Pancreas (tissue), 10 donors: ENCODE results near the gene OR10P1. TPM values are rescaled to one million over a fixed set of nuclear protein-coding genes. Genes with fewer than 3 reads are reported as not detected.
"Not testable (repeated sequence)": the region's sequence is repeated elsewhere in the genome, so short reads cannot be mapped to it uniquely, and the experiment has no call there.

ENCODE experiments used
- ATAC-seq, 4 donors: fragments of 200-7000 bp; cut with Tn5 transposase; one replicate each; pipeline versions ENCODE4 v1.8.0 to v1.9.1; 2020; ENCODE audit warnings: mild to moderate bottlenecking in 4 of 4, moderate library complexity in 4 of 4
- DNase-seq, 6 donors: peaks; one replicate each; pipeline ENCODE4 v3.0.0-alpha.2; 2020
- FAIRE-seq: peaks from 2 replicates; lab custom pipeline; 2012; peaks lifted over from hg19 to GRCh38; lab: Jason Lieb, UNC
- H3K27ac ChIP-seq, 4 donors: fragments of 200-600 bp; sonication (generic); 1 replicate in 3 of 4; 2 replicates in 1 of 4; pipeline versions ENCODE4 v1.5.0 to v1.8.0; 2020
- H3K27me3 ChIP-seq, 4 donors: fragments of 200-600 bp; one replicate each; pipeline ENCODE4 v1.8.0; 2021
- H3K36me3 ChIP-seq, 3 donors: fragments of 200-600 bp; sonication (generic) in 1 of 3; one replicate each; pipeline versions ENCODE4 v1.5.0 to v1.8.0; 2020 to 2021
- H3K4me1 ChIP-seq, 3 donors: fragments of 200-600 bp; one replicate each; pipeline ENCODE4 v1.8.0; 2021
- H3K4me3 ChIP-seq, 4 donors: fragments of 200-600 bp; sonication (generic) in 2 of 4; one replicate each; pipeline versions ENCODE4 v1.5.0 to v1.8.0; 2020 to 2021
- H3K9me3 ChIP-seq, 4 donors: fragments of 200-600 bp; one replicate each; pipeline ENCODE4 v1.8.0; 2021
- WGBS, 2 donors: extraction: QIAGEN DNeasy Blood & Tissue Kit; methylation state at CpG; one replicate each; pipeline ENCODE4 v1.1.7; 2013; 5-methylcytosine and 5-hydroxymethylcytosine counted together
- intact Hi-C, 3 donors: fragments of 100-400 bp; cut with DNase I; formaldehyde crosslinking; loops; one replicate each; pipeline versions ENCODE4 v1.11.1 to v1.14.2; 2022
- polyA plus RNA-seq, 2 donors: library from polyadenylated mRNA; stranded (reverse); fragments of 200-250 nt; gene quantifications; one replicate each; pipeline ENCODE4 v1.2.3, GENCODE V29; 2013
- total RNA-seq, 6 donors: library from RNA; stranded (reverse); fragmentation: NEBNext Ultra II Directional in 4 of 6; extraction: Animal tissue kit (Norgen Biotek cat#: 25700) in 4 of 6; gene quantifications; one replicate each; pipeline versions ENCODE4 v1.2.1 to v1.2.4, GENCODE V29; 2021 to 2023
- TF ChIP-seq, protein P1 (sequence below), 4 donors: fragments of 200-600 bp; sonication (generic) in 3 of 4; IDR thresholded peaks; one replicate each; pipeline versions ENCODE4 v1.5.0 to v1.8.0; 2021; ENCODE audit warnings: antibody characterized with exemption in 4 of 4
- donor health status: healthy with polysubstance abuse.
- donor health status: DM: no; HTN: no; CAD: no; lungs with moderate emphysema.
- donor health status: DM: no; HTN: no; CAD: no.
- donor health status: control.
- donor health status: control.
- donor health status: Bipolar disorder and iron deficiency.
- donor health status: DM: yes; HTN: yes; CAD: no.
- donor health status: DM: no; HTN: no; CAD: no.
- donor health status: DM: no; HTN: no; CAD: no.
- donor health status: DM: yes; HTN: yes; CAD: no.

Gene OR10P1, protein sequence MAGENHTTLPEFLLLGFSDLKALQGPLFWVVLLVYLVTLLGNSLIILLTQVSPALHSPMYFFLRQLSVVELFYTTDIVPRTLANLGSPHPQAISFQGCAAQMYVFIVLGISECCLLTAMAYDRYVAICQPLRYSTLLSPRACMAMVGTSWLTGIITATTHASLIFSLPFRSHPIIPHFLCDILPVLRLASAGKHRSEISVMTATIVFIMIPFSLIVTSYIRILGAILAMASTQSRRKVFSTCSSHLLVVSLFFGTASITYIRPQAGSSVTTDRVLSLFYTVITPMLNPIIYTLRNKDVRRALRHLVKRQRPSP
- total RNA-seq (not detected), polyA plus RNA-seq (not detected)

DNA sequence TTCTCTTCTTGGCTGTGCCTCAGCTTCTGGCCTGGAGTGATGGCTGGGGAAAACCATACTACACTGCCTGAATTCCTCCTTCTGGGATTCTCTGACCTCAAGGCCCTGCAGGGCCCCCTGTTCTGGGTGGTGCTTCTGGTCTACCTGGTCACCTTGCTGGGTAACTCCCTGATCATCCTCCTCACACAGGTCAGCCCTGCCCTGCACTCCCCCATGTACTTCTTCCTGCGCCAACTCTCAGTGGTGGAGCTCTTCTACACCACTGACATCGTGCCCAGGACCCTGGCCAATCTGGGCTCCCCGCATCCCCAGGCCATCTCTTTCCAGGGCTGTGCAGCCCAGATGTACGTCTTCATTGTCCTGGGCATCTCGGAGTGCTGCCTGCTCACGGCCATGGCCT lies at the start of gene OR10P1:
OR10P1 (plus strand) TSS at position 40 of the 400 bp plus-strand sequence; CDS start at position 40, 0 bp downstream.
- no peak for ATAC-seq
- 79% methylated on average over 6 of the region's 6 CpGs for WGBS, 2 donors

DNA sequence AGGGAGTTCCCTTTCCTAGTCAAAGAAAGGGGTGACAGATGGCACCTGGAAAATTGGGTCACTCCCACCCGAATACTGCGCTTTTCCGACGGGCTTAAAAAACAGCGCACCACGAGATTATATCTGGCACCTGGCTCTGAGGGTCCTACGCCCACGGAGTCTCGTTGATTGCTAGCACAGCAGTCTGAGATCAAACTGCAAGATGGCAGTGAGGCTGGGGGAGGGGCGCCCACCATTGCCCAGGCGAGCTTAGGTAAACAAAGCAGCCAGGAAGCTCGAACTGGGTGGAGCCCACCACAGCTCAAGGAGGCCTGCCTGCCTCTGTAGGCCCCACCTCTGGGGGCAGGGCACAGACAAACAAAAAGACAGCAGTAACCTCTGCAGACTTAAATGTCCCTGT lies 46.5 kb upstream of the OR10P1 start:
- H3K9me3 ChIP-seq, H3K4me1 ChIP-seq, DNase-seq, H3K27me3 ChIP-seq, H3K27ac ChIP-seq, intact Hi-C loops, H3K36me3 ChIP-seq, ATAC-seq, FAIRE-seq, H3K4me3 ChIP-seq: not testable (repeated sequence)
- WGBS, 2 donors = 56 to 73% methylated on average over 12 of the region's 12 CpGs

More for the DNA sequence above, at the start of gene OR10P1:
- H3K9me3 ChIP-seq = no peaks in the 10 kb centered on the region
- no peak within 1 kb of the TSS for H3K4me3 ChIP-seq
- DNase-seq (no peak), FAIRE-seq (no peak)
- TF ChIP-seq, protein P1, sequence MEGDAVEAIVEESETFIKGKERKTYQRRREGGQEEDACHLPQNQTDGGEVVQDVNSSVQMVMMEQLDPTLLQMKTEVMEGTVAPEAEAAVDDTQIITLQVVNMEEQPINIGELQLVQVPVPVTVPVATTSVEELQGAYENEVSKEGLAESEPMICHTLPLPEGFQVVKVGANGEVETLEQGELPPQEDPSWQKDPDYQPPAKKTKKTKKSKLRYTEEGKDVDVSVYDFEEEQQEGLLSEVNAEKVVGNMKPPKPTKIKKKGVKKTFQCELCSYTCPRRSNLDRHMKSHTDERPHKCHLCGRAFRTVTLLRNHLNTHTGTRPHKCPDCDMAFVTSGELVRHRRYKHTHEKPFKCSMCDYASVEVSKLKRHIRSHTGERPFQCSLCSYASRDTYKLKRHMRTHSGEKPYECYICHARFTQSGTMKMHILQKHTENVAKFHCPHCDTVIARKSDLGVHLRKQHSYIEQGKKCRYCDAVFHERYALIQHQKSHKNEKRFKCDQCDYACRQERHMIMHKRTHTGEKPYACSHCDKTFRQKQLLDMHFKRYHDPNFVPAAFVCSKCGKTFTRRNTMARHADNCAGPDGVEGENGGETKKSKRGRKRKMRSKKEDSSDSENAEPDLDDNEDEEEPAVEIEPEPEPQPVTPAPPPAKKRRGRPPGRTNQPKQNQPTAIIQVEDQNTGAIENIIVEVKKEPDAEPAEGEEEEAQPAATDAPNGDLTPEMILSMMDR (IDR thresholded peaks at IDR 0.05) = no peak
- no peaks in the 10 kb centered on the region for H3K27me3 ChIP-seq
- intact Hi-C loops = no loop called here
- H3K4me1 ChIP-seq = no peaks in the 10 kb centered on the region
- no peaks in the 10 kb centered on the region for H3K36me3 ChIP-seq
- no peak within 1 kb of the TSS for H3K27ac ChIP-seq

DNA sequence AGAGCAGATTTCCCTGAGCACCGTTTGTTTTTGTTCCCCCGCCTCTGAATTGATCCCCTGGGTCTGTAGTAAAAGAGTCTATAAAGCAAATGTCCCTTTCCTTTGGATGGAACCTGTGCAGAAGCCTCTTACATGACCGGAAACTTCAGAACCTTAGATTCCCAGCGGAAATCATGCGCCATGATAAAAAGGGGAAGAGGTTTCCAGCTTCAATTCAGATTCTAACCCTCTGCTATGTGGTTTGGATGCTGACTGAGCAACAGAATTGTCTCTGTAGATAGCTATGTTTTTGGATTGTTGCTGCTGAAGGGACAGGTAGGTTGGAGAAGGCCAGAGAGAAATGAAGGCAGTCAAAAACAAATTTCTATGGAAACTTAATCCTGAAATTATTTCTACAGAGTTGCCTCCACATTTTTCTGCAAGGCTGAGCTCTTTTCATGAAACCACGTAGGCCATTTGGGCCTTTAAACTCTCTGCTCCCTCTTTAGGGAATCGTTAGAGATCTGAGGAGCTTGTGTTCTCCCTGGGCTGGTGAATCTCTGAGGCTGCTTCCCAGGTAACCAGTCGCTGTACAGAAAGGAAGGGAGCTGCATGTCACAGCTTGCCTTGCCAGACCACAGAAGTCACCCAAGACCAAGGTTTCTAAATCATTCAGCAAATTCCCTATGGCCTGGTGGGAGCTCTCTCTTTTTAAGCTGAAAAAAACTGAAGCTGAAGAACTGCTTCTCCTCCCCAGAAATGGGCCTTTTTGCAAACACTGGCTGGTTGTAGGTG lies 28.7 kb upstream of the OR10P1 start:
- Histone ChIP-seq H3K4me3 (no peak overlapping the region), H3K27me3 (no peaks in the 10 kb centered on the region), H3K4me1 (no peaks in the 10 kb centered on the region), H3K9me3 (no peaks in the 10 kb centered on the region), H3K36me3 (no peaks in the 10 kb centered on the region), H3K27ac (no peak overlapping the region)
- DNase-seq (no peak), ATAC-seq (no peak), FAIRE-seq (no peak)
- WGBS, 2 donors = 73 to 77% methylated on average over 8 of the region's 8 CpGs
- TF ChIP-seq, protein P1 (IDR thresholded peaks at IDR 0.05) = no peak
- intact Hi-C loops = no loop called here

DNA sequence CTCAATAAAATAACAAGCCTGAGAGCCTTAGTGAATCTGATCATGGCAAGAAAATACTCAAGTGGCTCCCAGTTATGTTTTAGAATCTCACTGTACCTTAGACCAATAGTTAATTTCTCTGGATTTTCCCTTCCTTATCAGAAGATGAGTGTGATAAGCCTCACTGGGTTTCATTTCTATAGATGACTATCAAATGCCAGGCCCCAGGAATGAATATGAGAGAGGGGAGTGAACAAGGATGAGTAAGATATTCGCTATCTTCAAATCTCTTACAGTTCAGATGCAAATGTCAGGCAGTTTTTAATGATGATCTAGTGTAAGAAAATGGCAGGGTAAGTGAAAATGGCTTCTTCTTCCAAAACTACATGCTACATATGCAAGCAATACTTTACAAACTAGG lies 26.1 kb upstream of the OR10P1 start:
- ATAC-seq = no peak
- Histone ChIP-seq H3K27me3 (no peaks in the 10 kb centered on the region), H3K36me3 (no peaks in the 10 kb centered on the region), H3K4me1 (no peaks in the 10 kb centered on the region), H3K4me3 (no peak overlapping the region), H3K9me3 (no peaks in the 10 kb centered on the region), H3K27ac (no peak overlapping the region)
- intact Hi-C loops = loop anchor here in 1 of 3 donors (10.0 kb wide), 2 partner anchors 166 to 416 kb away; partner anchors contain the start of gene OR6C2
- TF ChIP-seq, protein P1 (IDR thresholded peaks at IDR 0.05) = no peak
- WGBS, 2 donors = 94% methylated on average over 1 of the region's 1 CpG
- DNase-seq = no peak
- FAIRE-seq = no peak

DNA sequence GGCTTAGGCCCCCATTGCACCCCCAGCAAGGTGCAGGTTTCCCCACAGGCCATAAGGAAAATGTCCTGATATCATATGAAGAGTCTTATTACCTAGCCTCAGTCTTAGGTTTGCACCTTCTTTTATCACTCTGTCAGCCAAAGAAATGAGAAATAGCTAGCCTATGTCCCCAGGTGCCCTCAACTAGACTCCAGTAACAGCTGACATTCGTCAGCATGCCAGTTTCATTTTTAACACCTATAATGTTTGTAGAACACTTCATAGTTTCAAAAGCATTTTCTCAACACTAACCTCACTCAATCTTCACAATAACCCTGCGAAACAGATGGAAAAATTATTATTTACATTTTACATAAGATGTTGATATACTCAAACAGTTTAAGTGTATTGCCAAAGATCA lies 24.0 kb upstream of the OR10P1 start:
- DNase-seq (no peak), FAIRE-seq (no peak), ATAC-seq (no peak)
- H3K4me1 ChIP-seq = no peaks in the 10 kb centered on the region
- no peaks in the 10 kb centered on the region for H3K27me3 ChIP-seq
- intact Hi-C loops = loop anchor here in 1 of 3 donors (10.0 kb wide), 2 partner anchors 168 to 418 kb away; partner anchors contain the start of gene OR6C2
- H3K27ac ChIP-seq = no peak overlapping the region
- H3K4me3 ChIP-seq = no peak overlapping the region
- WGBS, 2 donors = 56 to 58% methylated on average over 2 of the region's 2 CpGs
- no peaks in the 10 kb centered on the region for H3K36me3 ChIP-seq
- TF ChIP-seq, protein P1 (IDR thresholded peaks at IDR 0.05) = no peak
- H3K9me3 ChIP-seq = no peaks in the 10 kb centered on the region
